Medulla oblongata (tissue), 1 donor: ENCODE measurements around the gene F10.

Source experiments
- DNase-seq: peaks from one replicate; pipeline ENCODE4 v3.0.0-alpha.2; 2015; ENCODE audit errors: extremely low spot score

The F10 gene

GRCh38 chr13:113169277-113170272, 47.0 kb downstream of the F10 start:
- DNase-seq = no peak

- no peak for DNase-seq
These were observed 47.9 kb downstream of the F10 start for GRCh38 chr13:113170511-113170910.

GRCh38 chr13:113171250-113172125, 48.9 kb downstream of the F10 start:
- no peak for DNase-seq

- no peak for DNase-seq
These were observed 49.9 kb downstream of the F10 start for GRCh38 chr13:113172419-113172926.

GRCh38 chr13:113176280-113176679, 53.7 kb downstream of the F10 start:
- DNase-seq = no peak

GRCh38 chr13:113176822-113177221, 54.2 kb downstream of the F10 start:
- DNase-seq = no peak

- no peak for DNase-seq
These were observed 55.7 kb downstream of the F10 start for GRCh38 chr13:113178070-113178895.

GRCh38 chr13:113178896-113179167, 56.2 kb downstream of the F10 start:
- DNase-seq = no peak

- DNase-seq = no peak
These were observed 57.0 kb downstream of the F10 start for GRCh38 chr13:113179374-113180230.

GRCh38 chr13:113182046-113182445, 59.4 kb downstream of the F10 start:
- no peak for DNase-seq

- peak; percentile 9 for DNase-seq
These were observed 61.0 kb downstream of the F10 start for GRCh38 chr13:113183450-113184129.

- no peak for DNase-seq
These were observed 62.2 kb downstream of the F10 start for GRCh38 chr13:113184568-113185440.

GRCh38 chr13:113186061-113186900, 63.7 kb downstream of the F10 start:
- no peak for DNase-seq

- peak; percentile 56 for DNase-seq
These were observed 64.7 kb downstream of the F10 start for GRCh38 chr13:113187263-113187669.

GRCh38 chr13:113187883-113188665, 65.5 kb downstream of the F10 start:
- no peak for DNase-seq

- DNase-seq = no peak
These were observed 67.6 kb downstream of the F10 start for GRCh38 chr13:113190181-113190580.

GRCh38 chr13:113192279-113192678, 69.7 kb downstream of the F10 start:
- DNase-seq = no peak
